Stimulated activated naive CD8-positive, alpha-beta T cell treated with anti-CD3 and anti-CD28 coated beads, Interleukin-15, amount 100 ng/mL, for 72 hours (primary cell): Measurements from ENCODE around the gene FLRT2.

Experiments
- ATAC-seq: fragments of 150-1000 bp; cut with Tn5 transposase; 2 replicates; pipeline ENCODE4 v1.10.0; 2021; ENCODE audit warnings: mild to moderate bottlenecking, moderate library complexity
- DNase-seq, 2 donors: peaks; one replicate each; pipeline ENCODE4 v3.0.0; 2021 to 2022
- H3K27ac Mint-ChIP-seq, 2 donors: one replicate each; pipeline ENCODE4 v1.8.0; 2022; ENCODE audit warnings: mild to moderate bottlenecking in 2 of 2, mixed read lengths in 2 of 2, moderate library complexity in 2 of 2
- H3K27me3 Mint-ChIP-seq: one replicate; pipeline ENCODE4 v1.8.0; 2022; ENCODE audit warnings: mixed read lengths
- H3K4me1 Mint-ChIP-seq: one replicate; pipeline ENCODE4 v1.8.0; 2022; ENCODE audit warnings: mild to moderate bottlenecking, mixed read lengths
- H3K4me3 Mint-ChIP-seq, 2 donors: one replicate each; pipeline ENCODE4 v1.8.0; 2022; ENCODE audit warnings: mild to moderate bottlenecking in 2 of 2, mixed read lengths in 2 of 2, moderate library complexity in 1 of 2
- H3K9me3 Mint-ChIP-seq, 2 donors: one replicate each; pipeline ENCODE4 v1.8.0; 2022; ENCODE audit warnings: mixed read lengths in 2 of 2

The FLRT2 gene

DNA sequence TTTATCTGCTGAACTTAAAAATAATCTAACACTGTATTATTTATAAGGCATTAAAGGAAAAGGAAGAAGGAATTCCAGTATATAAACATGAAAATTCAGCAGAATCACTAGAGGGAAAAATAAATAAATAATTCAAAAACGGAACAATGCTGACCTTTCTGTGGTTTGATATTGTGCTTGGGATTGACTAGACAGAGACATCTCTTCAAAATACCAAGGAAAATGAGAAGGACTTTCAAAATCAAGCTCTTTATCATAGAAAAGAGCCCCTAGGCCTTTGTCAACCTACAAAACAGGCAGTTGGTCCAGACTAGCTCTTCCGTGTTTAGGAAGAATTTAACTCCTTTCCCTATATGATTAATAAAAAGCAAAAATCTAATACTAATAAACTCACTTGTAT is 6.3 kb upstream of the FLRT2 start:
- no peak overlapping the region for H3K27ac Mint-ChIP-seq
- ATAC-seq (no peak), DNase-seq (no peak)
- H3K9me3 Mint-ChIP-seq = peaks cover 0 to 8% of the 10 kb centered on the region in 2 donors
- no peak overlapping the region for H3K4me3 Mint-ChIP-seq
- peaks cover 5% of the 10 kb centered on the region for H3K4me1 Mint-ChIP-seq
- H3K27me3 Mint-ChIP-seq = peaks cover 24% of the 10 kb centered on the region

DNA sequence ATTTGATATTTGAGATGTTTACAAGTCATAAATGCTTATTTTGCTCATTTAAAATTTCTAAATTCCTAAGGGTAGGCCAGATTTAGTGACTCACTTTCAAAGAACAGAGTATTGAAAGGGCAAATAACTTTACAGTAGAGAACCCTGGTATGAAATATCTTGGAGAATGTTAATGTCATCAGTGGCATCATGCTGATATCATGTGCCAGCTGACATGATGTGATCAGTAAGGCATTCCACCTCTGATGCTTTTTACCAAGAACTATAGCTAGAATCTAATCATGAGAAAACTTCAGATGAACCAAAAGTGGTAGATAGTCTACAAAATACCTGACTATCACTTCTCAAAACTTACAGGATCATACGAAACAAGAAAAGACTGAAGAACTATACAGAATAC is 2.9 kb upstream of the FLRT2 start:
- DNase-seq = no peak
- Mint-ChIP-seq H3K27ac (no peak overlapping the region), H3K4me1 (peaks cover 18% of the 10 kb centered on the region), H3K4me3 (no peak overlapping the region), H3K9me3 (peaks cover 0 to 8% of the 10 kb centered on the region in 2 donors), H3K27me3 (peaks cover 58% of the 10 kb centered on the region)
- no peak for ATAC-seq

DNA sequence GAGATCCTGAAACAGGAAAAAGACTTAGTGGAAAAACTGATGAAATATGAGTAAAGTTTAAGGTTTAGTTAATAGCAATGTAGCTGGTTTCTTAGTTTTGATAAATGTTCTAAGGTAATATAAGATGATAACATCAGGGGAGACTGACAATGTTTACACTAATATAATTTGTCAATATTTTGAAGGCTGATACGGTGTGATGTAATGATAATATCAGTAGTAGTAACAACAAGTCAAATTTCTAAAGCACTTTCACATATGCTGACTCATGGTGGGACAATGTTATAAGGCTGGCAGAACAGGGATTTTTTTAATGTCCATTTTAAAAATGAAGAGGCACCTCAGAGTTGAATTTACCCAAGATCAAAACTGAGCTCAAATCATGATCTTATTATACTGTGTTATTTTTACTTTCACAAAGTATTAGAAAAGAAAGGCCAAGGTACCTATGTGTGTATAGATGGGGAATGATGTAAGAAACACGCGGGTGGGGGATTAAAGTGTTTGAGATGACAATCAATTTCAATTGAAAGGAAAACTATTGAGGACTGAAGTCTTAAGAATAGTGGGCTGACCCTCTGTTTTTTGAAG is 2.4 kb upstream of the FLRT2 start:
- DNase-seq (no peak), ATAC-seq (no peak)
- no peak overlapping the region for H3K27ac Mint-ChIP-seq
- peaks cover 0 to 8% of the 10 kb centered on the region in 2 donors for H3K9me3 Mint-ChIP-seq
- peaks cover 24% of the 10 kb centered on the region for H3K4me1 Mint-ChIP-seq
- no peak overlapping the region for H3K4me3 Mint-ChIP-seq
- H3K27me3 Mint-ChIP-seq = peaks cover 63% of the 10 kb centered on the region

DNA sequence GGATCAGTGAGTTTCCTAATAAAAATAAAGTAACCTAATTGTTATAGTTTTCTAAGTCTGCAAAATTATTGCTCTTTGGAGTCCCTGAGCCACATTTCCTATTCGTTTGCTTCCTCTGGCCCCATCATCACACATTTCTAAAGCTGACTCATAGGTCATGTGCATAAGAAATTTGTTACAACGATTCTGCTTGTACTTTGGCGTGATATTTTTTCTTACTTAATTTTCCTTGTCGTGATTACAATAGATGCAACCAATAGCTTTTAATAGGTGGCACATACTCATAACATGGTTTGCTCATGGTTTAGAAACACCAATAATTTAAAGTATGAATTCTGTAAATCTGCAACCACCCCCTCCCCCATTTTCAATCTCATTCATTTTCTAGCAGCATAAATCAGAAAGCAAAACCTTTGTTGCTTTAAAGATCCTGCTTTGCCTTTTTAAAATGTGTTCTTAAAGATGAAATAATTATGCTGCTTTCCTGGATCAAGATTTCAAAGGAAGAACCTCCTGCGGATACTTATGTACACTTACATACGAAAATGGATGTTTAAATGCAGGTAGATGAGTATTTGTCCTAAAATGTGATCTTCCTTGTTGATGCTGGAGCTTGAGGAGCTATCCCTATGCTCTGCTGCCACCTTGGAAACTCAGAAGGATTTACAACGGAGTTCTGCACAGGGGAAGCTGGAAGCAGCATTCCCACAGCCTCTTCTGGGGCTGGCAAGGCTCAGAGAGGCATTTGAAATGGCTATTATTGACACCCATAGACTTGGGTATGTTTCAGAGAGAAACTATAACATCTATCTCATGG is 1.7 kb upstream of the FLRT2 start:
- Mint-ChIP-seq H3K27me3 (peaks cover 70% of the 10 kb centered on the region), H3K27ac (no peak overlapping the region), H3K4me3 (no peak overlapping the region), H3K9me3 (peaks cover 0 to 8% of the 10 kb centered on the region in 2 donors), H3K4me1 (peaks cover 29% of the 10 kb centered on the region)
- ATAC-seq (no peak), DNase-seq (no peak)

DNA sequence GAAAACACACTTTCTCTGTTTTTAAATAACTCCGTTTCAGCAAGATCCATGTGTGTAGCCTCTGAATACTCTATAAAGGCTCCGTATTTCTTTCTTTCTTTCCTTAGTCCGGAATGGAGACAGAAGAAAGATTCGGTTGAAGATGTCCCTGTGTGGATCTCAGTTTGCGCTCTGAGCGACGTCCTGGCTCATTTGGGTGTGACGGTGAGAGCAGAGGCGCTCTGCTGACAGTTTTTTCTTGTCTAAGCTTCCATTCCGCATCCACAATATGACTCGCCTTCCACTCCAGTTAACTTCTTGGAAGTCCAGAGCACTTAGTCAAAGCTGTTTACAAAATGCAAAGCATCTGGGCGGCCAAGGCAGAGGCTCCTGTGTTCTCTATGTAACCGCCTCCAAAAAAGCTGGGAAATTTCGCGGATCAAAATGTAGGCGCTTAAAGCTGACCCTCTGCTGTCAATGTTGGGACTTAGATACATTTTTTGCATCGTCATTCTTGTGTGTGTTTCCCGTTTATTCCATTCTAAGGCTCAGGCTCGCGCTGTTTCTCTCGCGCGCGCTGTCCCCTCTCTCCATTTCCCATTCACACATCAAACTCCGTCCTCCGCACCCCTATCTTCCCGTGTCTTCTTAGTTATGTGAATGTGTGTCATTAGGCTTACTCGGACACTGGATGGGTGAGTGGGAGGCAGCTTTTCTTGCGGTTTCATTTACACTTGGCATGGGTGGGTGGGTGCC is 880 bp upstream of the FLRT2 start:
- Mint-ChIP-seq H3K4me3 (no peak overlapping the region), H3K27ac (no peak overlapping the region), H3K27me3 (peaks cover 78% of the 10 kb centered on the region), H3K4me1 (peaks cover 29% of the 10 kb centered on the region), H3K9me3 (peaks cover 0 to 8% of the 10 kb centered on the region in 2 donors)
- DNase-seq (no peak), ATAC-seq (no peak)

DNA sequence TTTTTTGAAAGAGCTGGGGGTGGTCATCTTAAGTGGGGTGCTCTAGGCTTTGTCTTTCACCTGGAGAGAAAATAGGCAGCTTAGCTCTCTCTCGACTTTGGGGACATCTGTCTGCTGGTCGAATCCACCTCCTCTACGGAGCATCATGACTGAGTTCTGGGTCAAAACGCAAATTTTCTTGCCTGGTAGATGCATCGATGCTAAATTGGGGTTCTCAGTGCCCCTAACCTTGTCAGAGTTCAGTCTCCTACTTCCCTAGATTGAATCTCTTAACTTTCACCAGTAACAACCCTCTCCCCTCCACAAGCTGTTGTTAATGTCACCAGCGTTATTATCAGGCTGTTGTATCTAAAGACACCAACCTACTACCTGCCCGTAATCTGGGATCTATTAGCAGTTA is 682 bp downstream of the FLRT2 start:
- Mint-ChIP-seq H3K4me1 (peaks cover 29% of the 10 kb centered on the region), H3K4me3 (peak overlapping the region in 1 of 2 donors; percentile 24), H3K27me3 (peaks cover 94% of the 10 kb centered on the region), H3K27ac (no peak overlapping the region), H3K9me3 (peaks cover 0 to 8% of the 10 kb centered on the region in 2 donors)
- ATAC-seq (no peak), DNase-seq (no peak)

DNA sequence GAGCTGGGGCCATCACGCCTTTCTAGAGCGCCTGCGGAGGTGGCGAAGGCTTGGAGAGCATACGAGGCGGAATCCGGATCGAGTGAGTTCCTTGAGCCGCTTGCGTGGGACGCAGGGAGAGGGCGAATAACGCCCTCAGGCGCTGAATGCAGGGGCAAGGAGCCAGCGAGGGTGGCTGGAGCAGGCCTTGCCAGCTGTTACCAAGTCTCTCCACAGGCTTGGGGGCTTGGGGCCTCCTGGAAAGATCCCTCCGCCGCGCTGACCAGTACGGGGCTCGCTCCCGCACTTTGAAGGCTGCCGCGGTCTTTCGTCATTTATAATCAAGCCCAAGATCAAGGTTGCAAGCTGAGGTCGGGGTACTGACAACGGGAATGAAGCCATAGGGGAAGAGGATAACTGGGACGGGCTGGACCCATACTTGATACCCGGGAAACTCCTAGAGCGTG is 1.2 kb downstream of the FLRT2 start:
- Mint-ChIP-seq H3K4me3 (no peak overlapping the region), H3K4me1 (peaks cover 29% of the 10 kb centered on the region), H3K27me3 (peaks cover 93% of the 10 kb centered on the region), H3K9me3 (peaks cover 0 to 3% of the 10 kb centered on the region in 2 donors), H3K27ac (no peak overlapping the region)
- DNase-seq (no peak), ATAC-seq (no peak)

DNA sequence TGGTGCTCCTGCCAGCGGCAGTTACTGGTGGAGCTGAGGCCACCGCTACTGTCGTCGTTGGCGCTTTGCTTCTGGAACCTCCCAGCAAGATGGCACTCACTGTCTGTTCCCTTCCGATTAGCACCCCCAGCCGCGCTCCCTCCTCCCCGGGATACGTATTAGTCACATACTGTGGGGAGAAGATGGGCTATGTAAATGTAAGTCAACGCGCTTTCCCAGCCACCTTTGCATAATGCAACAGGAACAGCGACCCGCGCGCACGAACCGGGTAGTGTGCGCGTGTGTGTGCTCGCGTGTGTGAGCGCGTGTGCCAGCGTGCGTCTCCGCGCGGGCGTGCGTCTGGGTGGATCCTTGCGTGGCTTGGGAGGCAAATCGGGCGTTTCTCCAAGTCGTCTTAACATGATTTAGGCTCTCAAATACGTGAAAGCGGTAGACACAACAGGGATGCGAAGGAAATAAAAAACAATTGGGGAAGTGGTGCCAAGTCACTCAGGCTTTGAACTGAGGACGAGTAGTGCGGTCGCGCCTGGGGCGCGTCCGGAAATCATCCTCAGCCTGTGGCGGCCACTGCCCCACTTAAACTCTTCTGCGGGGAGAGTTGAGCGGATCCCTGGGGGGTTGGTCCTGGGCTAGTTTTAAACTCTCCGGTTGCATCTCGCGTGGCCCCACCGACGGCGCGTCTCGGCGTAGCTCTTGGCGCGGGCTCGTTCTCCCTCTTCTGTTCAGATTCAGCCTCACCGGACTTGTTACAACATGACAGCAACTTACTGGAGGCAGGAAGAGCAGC is 1.8 kb downstream of the FLRT2 start:
- Mint-ChIP-seq H3K4me3 (peak overlapping the region in 1 of 2 donors; percentile 56), H3K27me3 (peaks cover 95% of the 10 kb centered on the region), H3K27ac (no peak overlapping the region), H3K9me3 (no peaks in the 10 kb centered on the region), H3K4me1 (peaks cover 29% of the 10 kb centered on the region)
- DNase-seq = no peak
- no peak for ATAC-seq

DNA sequence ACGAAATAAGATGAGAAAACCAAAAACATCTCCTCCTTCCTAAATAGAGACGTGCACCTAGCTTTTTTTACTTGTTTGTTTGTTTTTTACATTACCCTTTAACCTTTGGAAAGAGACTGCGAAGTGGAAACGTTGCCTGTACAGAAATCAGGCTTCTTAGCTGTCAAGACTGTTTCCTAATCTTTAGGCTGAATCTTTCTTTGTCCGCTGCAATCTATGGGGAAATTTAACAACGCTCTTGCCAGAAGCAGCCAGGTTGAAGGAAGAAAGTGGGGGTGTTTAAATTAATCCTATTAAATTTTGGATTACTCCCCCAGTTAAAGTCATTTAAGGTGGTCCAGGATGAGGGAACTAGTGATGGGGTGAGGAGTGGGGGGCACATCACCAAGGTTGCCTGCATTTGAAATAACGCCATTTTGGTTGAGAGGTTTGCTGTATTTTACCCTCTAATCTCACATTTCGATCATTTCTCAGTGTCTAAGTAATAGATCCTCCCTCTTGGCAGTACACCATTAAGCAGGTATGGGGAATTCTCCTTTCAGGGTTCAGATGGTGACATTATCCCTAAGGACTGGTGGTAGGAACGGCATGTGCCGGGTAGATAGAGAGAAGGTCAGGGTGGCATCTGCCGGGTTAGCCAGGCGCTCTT is 2.6 kb downstream of the FLRT2 start:
- ATAC-seq = no peak

DNA sequence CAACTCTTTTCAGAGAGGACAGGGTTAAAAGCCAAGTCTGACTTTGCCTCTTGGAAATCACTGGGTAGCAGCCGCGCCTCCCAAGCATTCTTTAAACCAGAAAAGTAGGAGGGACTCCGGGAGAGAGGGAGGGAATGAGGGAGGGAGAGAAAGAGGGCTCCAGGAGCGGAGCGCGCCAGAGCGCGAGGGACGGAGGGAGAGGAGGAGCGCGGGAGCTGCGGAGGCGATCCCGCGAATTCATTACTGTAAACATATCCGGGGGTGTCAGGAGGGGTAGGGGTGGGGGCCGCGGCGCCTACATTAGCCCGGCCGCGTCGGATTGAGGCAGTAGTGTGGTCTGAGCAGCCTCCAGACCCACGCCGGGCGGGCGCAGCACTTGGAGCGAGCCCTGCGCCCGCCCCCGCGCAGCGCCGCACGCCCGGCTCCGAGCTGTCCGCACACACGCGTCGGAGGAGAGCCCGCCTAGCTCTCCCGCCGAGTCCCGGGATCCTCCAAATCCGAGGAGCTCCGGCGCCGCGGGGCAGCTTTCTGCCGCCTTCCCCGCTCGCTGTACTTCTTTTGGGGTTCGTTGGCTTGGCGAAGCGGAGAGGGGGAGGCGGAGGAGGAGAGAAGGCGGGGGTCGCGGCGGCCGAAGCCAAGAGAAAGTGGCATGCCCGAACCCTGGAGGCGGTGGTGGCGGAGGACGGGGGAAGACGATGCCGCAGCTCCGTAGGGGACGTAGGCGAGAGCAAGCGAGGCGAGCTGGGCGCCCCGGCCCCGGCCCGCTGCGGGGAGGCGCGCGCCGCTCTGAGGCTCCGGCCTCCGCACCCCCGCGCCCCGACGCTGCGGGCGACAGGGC is 3.3 kb downstream of the FLRT2 start:
- Mint-ChIP-seq H3K27me3 (peaks cover 95% of the 10 kb centered on the region), H3K9me3 (no peaks in the 10 kb centered on the region), H3K4me1 (peaks cover 25% of the 10 kb centered on the region), H3K27ac (no peak overlapping the region), H3K4me3 (peak overlapping the region in 1 of 2 donors; percentile 24)
- ATAC-seq = no peak
- no peak for DNase-seq

More for the DNA sequence above, 2.6 kb downstream of the FLRT2 start:
- H3K4me3 Mint-ChIP-seq = no peak overlapping the region
- no peak for DNase-seq
- H3K27ac Mint-ChIP-seq = no peak overlapping the region
- no peaks in the 10 kb centered on the region for H3K9me3 Mint-ChIP-seq
- peaks cover 29% of the 10 kb centered on the region for H3K4me1 Mint-ChIP-seq
- peaks cover 97% of the 10 kb centered on the region for H3K27me3 Mint-ChIP-seq

DNA sequence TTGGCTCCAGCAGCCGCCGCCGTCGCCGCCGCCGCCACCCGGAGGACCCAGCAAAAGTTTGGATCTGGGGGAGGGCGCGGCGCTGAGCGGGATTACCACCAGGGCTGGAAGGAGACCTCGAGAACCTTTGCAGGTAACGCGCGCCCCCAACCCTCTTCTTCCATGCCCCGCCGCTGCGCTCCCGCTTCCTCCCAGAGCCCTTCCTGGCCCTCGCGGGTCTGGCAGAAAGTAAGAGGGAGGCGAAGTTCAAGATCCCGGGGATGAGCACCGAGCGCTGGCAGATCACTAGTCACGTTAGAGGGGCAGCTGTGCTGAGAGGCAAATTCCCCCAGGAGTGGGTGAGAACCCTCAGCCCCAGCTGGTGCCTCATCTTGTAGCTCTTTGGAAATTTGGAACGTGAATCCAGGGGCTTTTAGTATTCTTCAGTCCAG is 3.9 kb downstream of the FLRT2 start:
- Mint-ChIP-seq H3K4me1 (peaks cover 24% of the 10 kb centered on the region), H3K4me3 (no peak overlapping the region), H3K27ac (no peak overlapping the region), H3K9me3 (no peaks in the 10 kb centered on the region), H3K27me3 (peaks cover 89% of the 10 kb centered on the region)
- DNase-seq (no peak), ATAC-seq (no peak)

DNA sequence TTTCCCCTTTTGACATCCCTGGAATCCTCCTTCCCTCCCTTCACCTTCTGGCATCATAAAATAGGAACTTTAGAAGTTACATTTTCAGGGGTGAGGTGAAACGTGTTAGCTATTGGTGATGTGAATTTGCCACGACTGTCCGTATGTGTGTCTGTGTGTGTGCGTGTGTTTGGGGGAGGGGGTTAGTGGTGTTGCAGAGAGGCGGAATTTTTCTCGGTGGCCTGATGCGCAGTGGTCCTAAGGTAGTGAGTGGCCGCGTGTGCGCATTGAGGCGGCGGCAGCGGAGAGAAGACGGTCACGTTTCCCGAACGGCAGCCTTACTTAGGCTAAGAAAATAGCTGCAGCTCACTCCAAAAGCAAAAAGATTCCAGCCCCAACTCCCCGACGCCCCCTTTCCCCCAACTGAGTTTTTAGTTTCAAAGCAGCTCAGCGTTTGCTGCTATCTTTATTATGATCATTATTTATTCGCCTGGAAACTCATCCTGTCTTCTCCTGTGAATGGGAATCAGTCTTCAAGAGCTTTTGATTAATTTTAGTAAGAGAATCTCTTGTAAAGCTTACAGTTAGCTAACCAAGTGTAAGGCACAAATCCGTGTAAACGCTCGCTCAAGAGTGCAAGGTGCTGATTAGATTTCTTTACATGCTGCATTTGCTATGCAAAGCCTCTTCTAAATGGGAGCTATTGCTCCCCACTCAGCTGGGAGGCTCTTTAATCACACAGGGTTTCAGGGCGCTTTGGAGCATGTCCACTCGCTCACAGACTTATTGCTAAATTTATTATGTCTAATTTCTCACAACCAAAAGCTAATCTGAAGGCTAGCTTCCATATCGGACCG is 4.7 kb downstream of the FLRT2 start:
- ATAC-seq (no peak), DNase-seq (no peak)
- Mint-ChIP-seq H3K4me3 (no peak overlapping the region), H3K27me3 (peaks cover 81% of the 10 kb centered on the region), H3K4me1 (peaks cover 18% of the 10 kb centered on the region), H3K9me3 (no peaks in the 10 kb centered on the region), H3K27ac (no peak overlapping the region)

DNA sequence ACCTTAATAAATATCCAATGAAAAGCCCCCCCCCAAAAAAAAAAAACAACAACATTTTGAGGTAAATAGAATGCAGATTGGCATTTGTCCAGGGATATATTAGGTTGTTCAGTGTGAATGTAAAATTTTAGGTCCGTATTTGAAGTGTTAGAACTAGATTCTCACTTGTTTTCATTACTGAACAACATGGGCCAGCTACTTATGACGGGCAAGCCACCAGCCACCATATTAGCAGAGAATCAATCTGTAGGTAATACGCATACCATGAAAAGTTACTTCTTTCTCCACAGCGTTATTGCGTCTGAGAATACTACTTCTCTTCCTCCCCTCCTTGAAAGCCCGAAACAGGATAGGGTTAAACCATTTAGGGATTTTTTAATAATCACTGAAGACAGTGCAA is 5.4 kb downstream of the FLRT2 start:
- Mint-ChIP-seq H3K9me3 (no peaks in the 10 kb centered on the region), H3K4me3 (no peak overlapping the region), H3K4me1 (peaks cover 16% of the 10 kb centered on the region), H3K27me3 (peaks cover 75% of the 10 kb centered on the region), H3K27ac (no peak overlapping the region)
- ATAC-seq (no peak), DNase-seq (no peak)
